Activated T-helper 1 cell treated with Interleukin-2 at 50 U/mL for 16 hours (primary cell): ENCODE results near the gene BCO2.

Experiments
- DNase-seq: peaks from one replicate; pipeline ENCODE4 v3.0.0-alpha.2; 2020; ENCODE audit warnings: low read depth

Gene BCO2

DNA sequence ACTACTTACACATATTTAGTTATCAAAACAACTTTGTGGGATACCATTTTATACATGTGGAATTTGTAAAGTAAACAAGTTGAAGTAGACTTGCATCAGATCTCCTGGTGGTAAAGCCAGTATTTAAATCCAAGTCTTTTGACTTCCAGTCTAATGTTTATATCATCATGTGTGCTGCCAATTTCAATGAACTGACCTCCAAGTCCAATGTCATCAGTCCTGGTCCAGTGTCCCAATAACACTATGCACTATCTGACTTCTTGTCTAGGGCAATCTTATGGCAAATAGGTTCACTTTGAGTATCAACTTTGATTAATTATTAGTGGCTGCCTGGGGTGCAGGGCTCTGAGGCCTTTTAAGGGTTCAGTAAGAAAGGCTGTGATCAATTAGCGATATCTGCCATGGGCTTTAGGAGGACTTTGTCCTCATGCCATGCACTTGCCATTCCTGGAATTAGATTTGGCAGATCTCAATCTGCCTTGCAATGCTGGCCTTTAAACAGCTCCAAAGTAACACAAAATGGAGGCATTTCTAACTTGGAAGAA is 41.3 kb downstream of the BCO2 start:
- DNase-seq: no peak

DNA sequence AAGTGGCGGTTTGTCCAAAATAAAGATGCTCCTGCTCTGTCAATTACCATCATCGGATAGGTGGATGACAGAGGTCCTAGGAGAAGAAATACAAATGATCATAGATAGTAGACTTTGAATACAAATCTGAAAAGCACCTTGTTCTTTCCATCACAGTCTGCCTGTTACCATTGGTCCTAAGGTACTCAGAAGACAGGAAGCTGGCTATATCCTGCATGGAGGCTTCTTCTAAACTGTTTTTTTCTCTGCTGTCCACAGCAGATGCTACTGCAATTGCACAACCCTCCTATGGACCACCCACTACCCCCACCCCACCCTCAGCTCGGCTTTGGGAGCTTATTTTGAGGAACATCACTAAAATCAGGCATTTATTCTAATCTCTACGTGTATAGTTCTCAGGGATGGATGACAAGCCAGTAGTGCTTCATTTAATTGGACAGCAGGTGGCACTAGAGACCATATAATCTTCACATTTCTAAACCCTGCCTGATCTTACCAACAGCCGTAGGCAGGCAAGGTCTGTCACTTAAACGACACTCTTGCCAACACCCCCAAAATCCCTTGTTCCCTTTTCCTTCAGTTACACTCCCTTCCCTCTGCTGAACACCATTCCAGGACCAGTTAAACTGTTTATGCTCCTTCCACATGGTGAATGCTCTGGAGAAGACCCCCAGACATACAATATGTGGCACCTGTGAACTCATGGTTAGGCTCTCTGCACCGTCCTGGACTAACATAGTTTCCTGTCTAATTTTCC is 44.3 kb downstream of the BCO2 start:
- no peak for DNase-seq

DNA sequence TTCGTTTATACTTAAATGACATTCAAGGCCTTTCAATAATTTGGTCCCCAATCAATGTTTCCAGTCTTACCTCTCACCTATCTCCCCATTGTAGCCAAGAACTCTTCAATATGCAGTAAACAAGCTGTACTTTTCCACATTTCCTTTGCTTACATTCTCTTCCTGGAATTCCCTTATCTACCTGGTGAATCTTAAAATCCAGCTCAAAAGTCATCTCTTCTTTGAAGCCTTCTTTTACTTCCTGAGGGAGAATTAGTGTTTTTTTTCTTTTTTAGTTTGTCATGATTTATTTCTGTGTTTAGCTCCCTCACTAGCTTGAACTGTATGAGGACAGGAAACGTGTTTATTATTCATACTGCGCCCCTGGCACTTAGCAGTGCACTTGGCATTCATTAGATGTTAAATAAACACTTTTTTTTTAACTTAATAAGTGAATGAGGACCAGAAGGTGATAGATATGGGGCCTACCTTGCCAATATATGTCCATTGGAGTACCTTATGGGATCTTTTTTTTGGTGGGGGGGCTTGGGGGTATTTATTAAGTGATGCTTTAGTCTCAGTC is 46.0 kb downstream of the BCO2 start:
- no peak for DNase-seq

DNA sequence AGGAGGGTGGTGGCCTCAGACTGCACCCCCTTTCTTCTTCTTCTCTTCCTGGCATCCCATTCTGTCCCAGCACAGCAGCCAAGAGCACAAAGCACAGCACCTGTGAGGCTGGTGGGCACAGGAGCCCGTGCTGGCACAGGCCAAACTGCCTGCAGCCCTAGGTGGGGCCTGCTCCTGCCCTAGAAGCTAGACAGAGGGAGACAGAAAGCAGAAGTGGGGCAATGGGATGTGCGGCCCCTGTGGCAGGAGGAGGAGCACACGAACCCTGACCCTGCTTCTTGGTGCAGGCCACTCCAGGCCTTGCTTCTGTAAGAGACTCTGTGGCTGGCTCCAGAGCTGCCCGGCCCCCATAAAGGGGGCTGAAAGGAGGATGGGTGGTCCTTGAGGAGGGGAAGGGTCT is 47.0 kb downstream of the BCO2 start:
- DNase-seq: no peak

DNA sequence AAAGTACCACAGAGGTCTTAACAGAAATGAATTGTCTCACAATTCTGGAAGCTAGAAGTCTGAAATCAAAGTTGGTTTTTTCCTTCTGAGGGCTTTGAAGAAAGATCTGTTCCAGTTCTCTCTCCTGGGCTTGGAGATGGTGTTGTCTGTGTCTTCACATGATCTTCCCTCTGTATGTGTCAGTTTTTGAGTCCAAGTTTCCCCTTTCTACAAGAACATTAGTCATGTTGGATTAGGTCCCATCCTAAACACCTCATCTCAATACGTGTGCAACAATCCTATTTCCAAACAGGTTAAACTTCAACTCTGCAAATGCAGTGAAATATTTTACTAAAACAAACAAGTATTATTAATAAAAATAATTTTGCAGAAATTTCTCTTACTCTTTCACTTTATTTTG is 47.8 kb downstream of the BCO2 start:
- DNase-seq: no peak

DNA sequence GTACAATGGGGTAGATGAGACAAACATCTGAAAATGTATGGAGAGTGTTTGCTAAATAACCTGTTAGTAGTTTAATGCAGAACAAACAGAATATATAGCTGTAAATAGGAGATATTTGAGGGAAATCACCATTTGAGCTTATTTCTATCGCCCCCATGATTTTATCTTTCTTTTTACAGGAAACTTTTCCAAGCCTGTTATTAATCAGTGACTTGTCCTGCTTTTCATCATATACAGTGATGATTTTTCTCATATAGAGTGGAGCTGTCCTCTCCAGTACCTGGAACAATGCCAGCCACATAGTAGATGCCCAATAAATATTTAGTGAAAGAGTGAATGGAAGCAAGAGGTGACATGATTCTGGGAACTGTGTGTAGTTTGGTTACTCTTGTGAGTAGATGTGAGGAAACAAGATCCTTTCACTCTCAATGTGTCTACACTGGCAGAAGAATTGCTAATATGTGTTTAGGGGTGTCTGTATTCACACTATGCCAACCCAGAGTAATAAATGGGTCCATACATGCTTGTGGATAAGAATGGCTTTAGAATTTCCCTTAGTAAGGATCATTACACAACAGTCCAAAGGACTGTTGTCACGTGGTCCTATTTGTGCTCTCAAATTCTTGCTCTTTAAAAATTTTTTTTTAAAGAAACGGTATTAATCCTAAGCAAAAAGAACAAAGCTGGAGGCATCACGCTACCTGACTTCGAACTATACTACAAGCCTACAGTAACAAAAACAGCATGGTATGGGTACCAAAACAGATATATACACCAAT is 48.6 kb downstream of the BCO2 start:
- no peak for DNase-seq

DNA sequence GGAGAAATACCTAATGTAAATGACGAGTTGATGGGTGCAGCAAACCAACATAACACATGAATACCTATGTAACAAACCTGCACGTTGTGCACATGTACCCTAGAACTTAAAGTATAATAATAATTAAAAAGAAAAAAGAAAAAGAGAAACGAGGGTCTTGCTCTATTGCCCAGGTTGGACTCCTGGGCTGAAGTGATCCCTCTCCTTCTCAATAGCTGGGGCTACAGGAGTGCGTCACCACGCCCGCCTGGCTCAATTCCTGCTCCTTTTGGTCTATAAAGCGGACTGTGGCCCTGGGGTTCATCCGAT is 50.4 kb downstream of the BCO2 start:
- no peak for DNase-seq

DNA sequence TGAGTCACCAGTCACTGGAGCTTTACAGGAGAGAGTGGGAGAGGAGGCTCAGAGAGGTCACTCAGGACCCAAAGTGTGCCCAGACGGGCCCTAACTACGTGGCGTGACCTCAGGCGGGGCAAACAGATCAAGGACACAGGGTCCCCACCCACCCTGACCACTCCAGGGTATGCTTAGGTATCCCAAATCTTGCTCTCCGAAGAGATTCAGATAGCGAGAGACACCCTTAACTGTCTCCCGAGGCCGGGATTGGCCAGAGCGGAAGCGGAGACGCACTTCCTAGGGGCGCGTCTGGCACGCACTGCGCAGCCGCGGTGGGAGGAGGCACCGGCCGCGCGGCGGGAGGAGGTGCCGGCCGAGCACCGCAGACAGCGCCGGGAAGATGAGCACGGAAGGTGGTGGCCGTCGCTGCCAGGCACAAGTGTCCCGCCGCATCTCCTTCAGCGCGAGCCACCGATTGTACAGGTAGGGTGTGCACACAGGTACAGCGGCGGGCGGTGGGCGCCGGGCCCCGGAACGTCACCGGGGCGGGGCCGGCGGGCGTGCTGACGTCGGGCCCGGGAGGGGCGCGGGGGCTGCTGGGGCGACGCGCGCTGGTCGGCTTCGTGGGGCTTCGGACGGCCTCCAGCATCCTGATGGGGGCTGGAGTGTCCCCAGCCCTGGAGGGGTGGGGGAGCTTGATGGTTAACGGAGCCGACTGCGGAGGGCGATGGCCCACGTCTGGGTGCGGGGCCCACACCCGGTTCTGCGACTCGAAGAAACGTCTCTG is 50.9 kb downstream of the BCO2 start, which contains the start of gene PTS:
TSS of gene PTS (plus strand) at position 367 of the 769 bp plus-strand sequence. CDS start at position 383, 16 bp downstream.
- DNase-seq: peak; percentile 76

DNA sequence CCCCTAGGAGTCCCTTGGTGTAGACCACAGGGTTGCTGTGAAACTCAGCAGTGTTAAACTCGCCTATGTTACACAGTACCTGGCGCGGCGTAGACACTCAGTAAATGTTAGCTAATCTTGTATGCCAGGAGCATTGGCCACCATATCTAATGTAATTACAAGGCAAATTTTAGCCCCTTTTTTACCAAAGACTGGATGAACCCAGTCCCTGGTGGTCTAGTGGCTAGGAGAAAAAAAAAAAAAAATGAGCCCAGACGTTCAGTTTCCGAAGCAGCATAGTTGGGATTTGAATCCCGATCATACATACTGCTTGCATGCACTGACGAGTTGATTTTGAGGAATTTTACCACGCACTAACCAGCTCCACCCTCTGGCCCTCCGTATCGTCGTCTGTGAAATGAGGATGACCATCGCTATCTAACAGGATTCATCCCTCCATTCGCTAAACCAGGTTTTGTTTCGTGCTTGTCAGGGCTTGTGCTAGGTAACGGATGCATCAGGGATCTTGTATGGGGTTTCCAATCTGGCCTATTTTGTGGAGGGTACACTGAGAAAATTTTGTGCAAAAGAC is 51.6 kb downstream of the BCO2 start:
- no peak for DNase-seq

DNA sequence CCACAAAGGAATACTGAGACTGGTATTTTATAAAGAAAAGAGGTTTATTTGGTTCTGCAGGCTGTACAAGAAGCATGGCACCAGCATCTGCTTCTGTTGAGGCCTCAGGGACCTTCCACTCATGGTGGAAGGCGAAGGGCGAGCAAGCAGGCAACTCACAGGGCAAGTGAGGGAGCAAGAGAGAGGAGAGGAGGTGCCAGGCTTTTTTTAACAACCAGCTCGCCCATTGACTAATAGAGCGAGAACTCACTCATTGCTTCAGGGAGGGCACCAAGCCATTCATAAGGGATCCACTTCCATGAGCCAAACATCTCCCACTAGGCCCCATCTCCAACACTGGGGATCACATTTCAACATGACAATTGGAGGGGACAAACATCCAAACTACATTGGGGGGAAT is 52.2 kb downstream of the BCO2 start:
- DNase-seq: no peak

DNA sequence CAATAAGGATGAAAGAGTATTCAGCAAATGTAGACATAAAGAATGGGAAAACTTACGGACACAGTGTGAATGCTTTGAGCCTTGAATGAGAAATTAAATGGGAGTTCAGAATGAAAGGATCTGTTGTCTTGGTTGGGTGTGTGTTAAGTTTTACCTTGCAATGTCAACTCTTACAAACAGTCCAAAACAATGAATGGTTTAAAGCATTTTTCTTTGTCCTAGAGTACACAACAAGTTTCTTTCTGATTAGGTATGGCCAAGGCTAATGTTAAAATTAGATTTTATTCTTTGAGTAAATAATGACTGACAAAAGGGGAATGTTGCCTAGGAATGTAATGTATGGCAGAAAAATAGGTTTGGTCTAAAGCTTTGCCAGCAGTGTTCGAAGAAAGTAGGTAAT is 53.4 kb downstream of the BCO2 start:
- no peak for DNase-seq

DNA sequence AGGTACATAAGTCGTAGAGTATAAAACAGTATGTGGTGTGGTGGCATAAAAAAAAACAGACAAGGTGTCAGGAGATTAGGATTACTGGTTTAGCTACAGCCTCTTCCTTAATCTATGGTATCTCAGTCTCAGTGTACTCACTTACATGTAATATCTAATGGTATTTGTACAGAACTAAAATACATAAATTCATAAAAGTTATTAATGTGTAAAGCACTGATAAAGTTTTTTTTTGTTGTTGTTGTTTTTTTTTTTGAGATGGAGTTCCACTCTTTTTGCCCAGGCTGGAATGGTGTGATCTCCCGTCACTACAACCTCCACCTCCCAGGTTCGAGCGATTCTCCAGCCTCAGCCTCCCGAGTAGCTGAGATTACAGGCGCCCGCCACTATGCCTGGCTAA is 53.8 kb downstream of the BCO2 start:
- DNase-seq: no peak

DNA sequence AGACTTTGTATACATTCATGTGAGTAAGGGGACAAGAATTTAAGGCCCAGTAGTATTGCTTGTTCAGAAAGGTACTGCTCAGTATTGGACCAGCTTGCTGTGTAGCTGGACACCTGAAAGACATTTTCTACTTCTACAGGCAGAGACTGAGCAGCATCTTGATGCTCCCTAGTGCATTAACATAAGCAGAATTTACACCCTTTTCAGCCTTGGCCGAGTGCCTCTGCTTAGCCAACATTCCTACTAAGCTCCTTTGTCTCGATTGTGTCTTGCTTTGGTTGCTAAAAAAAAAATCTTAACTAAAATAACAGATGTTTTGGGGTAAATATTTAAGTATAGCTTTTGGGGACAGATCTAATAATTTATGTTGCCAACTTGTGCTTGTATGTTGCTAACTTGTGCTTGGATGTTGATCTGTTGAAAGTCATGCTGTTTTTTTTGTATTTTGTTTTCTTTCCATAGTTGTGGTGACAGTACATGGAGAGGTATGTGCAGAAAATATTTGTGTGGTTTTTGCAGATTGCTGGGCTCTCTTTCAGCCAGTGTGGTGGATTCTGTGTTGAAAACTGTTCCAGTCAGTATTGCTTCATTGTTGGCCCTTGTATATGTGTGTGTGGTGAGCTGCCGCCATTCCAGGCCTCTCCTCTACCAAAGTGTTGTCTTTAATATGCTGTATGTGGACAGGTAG is 54.6 kb downstream of the BCO2 start:
- no peak for DNase-seq

DNA sequence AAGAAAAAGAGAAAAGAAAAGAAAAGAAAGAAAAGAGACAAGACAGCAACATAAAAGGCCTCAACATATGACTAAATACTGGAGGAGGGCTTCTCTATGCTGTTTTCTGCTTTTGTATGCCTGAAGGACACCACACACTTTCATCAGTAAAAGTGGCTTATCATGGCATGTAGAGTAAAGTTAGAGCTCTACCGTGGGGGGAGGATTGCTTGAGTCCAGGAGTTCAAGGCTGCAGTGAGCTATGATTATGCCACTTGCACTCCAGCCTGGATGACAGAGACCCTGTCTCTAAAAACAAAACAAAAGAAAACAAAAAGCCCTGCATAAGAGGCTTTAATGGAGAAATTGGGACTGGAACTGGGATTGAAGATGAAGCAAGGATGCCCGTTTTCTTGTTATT is 56.6 kb downstream of the BCO2 start:
- no peak for DNase-seq

DNA sequence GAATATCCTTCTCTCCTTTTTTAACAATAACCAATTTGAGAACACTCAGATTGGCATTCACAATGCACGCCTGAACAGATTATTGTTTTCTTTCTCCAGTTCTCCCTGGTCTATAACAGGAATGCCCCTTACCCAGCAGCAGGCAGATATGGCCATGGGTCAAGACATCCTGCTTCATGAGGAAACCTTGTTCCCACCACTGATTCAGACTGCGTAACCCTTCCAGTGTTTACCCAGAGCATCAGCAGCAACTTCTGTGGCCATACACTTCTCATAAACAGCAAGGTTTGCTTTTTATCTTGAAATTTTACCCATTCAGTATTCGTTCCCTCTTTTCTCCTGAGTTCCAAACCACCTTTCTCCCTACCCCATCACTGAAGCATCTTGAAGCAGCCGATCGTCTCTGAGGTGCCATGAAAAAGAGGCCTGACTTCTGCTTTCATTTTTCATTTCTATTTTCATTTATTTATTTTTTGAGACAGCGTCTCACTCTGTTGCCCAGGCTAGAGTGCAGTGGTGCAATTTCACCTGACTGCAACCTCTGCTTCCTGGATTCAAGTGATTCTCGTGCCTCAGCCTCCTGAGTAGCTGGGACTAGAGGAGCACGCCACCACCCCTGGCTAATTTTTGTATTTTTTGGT is 60.6 kb downstream of the BCO2 start:
- DNase-seq: no peak

DNA sequence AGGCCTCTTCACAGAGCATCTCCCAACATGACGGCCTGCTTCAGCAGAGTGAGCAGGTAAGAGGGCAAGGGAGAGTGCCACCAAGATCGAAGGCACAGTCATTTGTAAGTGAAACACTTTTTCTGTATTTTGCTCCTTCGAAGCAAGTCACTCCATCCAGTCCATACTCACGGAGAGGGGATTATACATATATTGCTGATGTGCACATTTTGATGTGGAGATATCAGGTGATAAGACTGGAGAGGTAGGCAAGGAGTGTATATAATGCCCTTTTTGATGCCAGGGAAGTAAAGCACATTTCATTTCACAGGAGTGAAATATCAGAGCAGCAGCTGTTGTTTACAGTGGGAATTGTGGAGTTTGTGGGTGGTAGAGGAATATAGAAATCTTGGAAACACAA is 62.1 kb downstream of the BCO2 start:
- no peak for DNase-seq

DNA sequence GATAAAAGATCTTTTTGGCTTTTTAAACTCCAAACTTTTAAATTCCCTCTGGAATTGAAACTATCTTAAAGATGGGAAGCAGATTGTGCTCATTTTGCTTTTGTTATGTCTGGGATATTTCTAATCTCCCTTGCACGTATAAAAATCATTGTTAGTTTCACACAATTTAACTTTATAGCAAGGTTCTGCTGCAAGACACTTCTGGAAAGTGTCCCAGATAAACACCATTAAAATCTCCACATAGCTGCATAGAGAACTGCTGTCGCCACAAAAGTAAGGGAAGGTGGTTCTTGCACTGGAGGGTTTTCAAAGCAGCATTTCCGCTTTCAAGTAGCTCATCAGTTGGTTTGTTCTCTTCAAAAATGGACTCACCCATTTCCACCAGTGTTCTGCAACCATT is 62.7 kb downstream of the BCO2 start:
- no peak for DNase-seq

DNA sequence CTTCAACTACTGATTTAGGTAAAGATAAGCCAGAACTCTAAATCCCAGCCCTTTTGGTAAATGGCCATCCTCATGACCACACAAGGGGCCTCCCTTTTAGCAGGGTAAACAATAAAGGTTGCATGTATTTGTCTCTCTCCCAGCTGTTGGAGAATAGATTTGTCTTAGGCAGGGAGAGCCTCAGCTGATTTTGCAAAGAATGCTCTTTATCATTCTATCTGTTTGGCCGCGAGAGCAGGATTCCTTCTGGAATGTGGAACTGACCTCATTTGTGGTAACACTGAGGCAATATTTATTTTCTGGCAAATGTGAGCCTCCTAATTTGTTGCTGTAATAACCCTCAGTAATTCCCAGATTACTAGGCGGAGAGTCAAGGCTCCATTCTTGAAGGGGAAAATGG is 66.2 kb downstream of the BCO2 start:
- DNase-seq: no peak

DNA sequence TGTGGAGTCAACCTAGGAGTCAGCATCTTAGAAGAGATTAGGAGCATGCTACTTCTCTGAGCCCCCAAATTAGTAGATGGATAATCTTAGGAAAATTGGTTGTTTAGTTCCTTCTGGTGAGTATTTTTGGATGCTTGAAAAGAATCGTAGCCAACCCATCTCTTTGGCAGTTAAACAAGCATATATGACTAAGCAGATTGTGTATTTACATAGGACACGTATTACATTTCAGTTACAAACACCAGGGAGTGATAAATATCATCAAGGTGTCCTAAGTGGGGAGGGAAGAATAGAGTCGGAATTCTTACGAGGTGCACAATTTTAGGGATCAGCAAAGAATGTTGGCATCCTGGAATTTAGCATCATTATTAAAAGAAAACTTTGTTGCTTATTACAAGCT is 71.9 kb downstream of the BCO2 start:
- DNase-seq: no peak

DNA sequence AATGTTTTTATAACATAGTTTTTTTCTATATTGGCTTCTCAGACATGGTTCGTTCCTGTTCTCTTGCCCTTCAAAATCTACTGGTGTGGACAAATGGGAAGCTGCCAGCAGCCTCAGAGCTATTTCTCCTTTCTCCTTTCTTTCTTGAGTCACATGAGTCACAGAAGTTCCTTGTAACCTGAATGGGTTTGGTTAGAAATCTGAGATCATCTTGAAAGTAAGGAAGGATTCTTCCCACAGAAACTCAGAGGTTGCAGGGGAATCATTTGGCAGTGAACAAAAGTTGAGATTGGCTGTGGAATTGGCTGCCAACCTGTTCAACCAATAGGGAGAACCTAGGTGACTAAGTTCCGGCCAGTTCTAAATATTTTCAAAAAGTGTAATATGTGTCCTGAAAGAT is 72.9 kb downstream of the BCO2 start:
- DNase-seq: no peak
